Uterus (tissue), 4 donors: ENCODE measurements around the gene HNRNPAB. TPM values are rescaled to one million over a fixed set of nuclear protein-coding genes. Genes with fewer than 3 reads are reported as not detected.

Experiments used
- DNase-seq, 2 donors: peaks; one replicate each; pipeline ENCODE4 v3.0.0-alpha.2; 2019 to 2020
- H3K27ac ChIP-seq, 2 donors: fragments of 200-600 bp; sonication (generic); 1 replicate in 1 of 2; 2 replicates in 1 of 2; pipeline ENCODE4 v1.5.1; 2016 to 2018
- H3K27me3 ChIP-seq, 2 donors: fragments of 200-600 bp; sonication (generic); one replicate each; pipeline ENCODE4 v1.5.1; 2018 to 2019; ENCODE audit warnings: control low read depth in 1 of 2
- H3K36me3 ChIP-seq, 2 donors: fragments of 200-600 bp; sonication (generic); one replicate each; pipeline ENCODE4 v1.5.1; 2019; ENCODE audit warnings: control low read depth in 1 of 2
- H3K4me1 ChIP-seq, 2 donors: fragments of 200-600 bp; sonication (generic); one replicate each; pipeline ENCODE4 v1.5.1; 2018 to 2019; ENCODE audit warnings: control low read depth in 1 of 2
- H3K4me3 ChIP-seq, 2 donors: fragments of 200-600 bp; sonication (generic); 1 replicate in 1 of 2; 2 replicates in 1 of 2; pipeline ENCODE4 v1.5.1; 2018 to 2019; ENCODE audit warnings: mild to moderate bottlenecking in 1 of 2
- H3K9me3 ChIP-seq, 2 donors: fragments of 200-600 bp; sonication (generic); one replicate each; pipeline ENCODE4 v1.5.1; 2019; ENCODE audit warnings: control low read depth in 1 of 2
- POLR2A ChIP-seq, 2 donors: fragments of 450-650 bp; IDR thresholded peaks; one replicate each; pipeline ENCODE4 v1.6.1; 2016; ENCODE audit warnings: antibody characterized with exemption in 2 of 2, mild to moderate bottlenecking in 1 of 2, moderate library complexity in 1 of 2
- intact Hi-C: fragments of 100-400 bp; cut with DNase I; formaldehyde crosslinking; loops from one replicate; pipeline ENCODE4 v1.15.1; 2023; ENCODE audit warnings: low total_unique reads
- total RNA-seq, 4 donors: library from RNA; depleted of rRNA in 3 of 4; stranded (reverse); fragments of >200 nt in 3 of 4; gene quantifications; one replicate each; pipeline versions ENCODE4 v1.1.0 to v1.2.4, GENCODE V29; 2014 to 2023
- TF ChIP-seq, protein P1 (sequence below), 4 experiments: fragments of 200-600 bp in 2 of 4; fragments of 450-650 bp in 2 of 4; sonication (generic) in 2 of 4; IDR thresholded peaks; one replicate each; pipeline ENCODE4 v1.5.1; 2016 to 2019; ENCODE audit warnings: antibody characterized with exemption in 4 of 4, mild to moderate bottlenecking in 2 of 4, moderate library complexity in 1 of 4
- donor health status: DM: yes; HTN: yes; CAD: no.

The HNRNPAB gene
- total RNA-seq, 4 donors from 2014 or later: 45.1 to 112 (median 73.4) TPM

DNA sequence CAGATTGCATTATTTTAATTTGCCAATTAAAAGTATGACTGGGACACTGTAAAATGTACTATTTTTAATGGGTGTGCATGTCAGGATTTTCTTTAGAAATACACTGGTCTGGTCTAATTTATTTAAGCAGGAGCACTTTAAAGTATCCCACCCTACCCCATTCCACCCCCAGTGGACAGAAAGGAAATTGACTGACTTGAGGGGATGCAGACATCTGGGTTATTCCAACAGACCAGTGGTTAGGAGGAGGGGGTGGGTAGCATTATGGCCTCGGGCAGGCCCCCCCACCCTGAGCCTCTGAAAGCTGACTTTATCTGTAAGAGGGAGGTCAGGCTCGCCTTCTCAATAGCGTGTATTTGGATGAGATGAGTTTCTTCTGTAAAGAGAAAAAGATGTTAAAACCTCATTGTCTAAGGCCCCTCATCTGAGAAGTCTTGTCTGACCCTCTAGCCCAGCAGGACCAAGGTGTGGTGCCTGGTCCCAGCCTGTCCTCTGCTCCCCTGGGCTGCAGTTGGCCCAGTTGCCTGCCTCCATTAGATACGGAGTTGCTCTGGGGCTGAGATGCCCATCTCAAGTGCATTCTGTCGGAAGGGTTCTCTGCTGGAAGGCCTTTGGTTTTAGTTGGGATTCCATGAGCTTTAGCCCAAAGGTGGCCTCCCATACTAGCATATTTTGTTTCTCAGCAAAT lies 4.4 kb downstream of the HNRNPAB start:
- no peak for DNase-seq
- TF ChIP-seq, protein P1, sequence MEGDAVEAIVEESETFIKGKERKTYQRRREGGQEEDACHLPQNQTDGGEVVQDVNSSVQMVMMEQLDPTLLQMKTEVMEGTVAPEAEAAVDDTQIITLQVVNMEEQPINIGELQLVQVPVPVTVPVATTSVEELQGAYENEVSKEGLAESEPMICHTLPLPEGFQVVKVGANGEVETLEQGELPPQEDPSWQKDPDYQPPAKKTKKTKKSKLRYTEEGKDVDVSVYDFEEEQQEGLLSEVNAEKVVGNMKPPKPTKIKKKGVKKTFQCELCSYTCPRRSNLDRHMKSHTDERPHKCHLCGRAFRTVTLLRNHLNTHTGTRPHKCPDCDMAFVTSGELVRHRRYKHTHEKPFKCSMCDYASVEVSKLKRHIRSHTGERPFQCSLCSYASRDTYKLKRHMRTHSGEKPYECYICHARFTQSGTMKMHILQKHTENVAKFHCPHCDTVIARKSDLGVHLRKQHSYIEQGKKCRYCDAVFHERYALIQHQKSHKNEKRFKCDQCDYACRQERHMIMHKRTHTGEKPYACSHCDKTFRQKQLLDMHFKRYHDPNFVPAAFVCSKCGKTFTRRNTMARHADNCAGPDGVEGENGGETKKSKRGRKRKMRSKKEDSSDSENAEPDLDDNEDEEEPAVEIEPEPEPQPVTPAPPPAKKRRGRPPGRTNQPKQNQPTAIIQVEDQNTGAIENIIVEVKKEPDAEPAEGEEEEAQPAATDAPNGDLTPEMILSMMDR (IDR thresholded peaks at IDR 0.05): no peak
- no peak for TF ChIP-seq POLR2A (IDR thresholded peaks at IDR 0.05)
- intact Hi-C loops: no loop called here
- peaks cover 6 to 12% of the 10 kb centered on the region in 2 donors for H3K4me1 ChIP-seq
- H3K36me3 ChIP-seq: no peaks in the 10 kb centered on the region
- H3K27me3 ChIP-seq: no peaks in the 10 kb centered on the region
- no peaks in the 10 kb centered on the region for H3K9me3 ChIP-seq
- H3K27ac ChIP-seq: no peak overlapping the region
- no peak overlapping the region for H3K4me3 ChIP-seq

DNA sequence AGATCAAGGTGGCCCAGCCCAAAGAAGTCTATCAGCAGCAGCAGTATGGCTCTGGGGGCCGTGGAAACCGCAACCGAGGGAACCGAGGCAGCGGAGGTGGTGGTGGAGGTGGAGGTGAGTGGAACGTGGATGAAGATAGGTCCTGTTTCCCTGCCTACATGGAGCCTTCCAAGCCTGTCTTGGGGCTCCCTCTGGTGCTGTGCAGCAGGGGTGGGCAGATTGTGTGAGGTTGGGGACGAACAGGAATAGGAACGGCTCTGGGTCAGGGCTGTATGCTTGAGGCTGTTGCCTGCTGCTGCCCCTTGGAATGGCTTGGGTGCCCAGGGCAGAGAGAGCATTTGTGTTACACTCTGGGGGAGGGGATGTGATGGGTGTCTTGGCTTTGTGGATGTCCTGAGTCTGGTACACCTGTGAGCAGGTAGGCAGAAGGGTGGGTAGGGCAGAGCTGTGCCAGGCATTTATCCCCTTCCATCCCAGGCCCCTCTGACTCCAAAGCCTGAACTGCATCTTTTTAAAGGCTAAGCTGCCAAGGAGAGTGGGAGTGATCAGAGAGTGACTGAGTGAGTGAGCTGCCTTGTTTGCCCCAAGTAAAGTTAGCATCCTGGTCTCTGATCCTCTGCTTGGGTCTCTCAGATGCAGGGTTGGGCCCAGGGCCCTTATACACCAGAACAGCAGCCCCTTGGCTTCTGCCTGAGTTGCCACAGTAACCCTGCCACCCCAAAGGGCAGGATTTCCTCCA lies 5.2 kb downstream of the HNRNPAB start:
- DNase-seq: no peak
- Histone ChIP-seq H3K4me1 (peaks cover 6 to 12% of the 10 kb centered on the region in 2 donors), H3K27me3 (no peaks in the 10 kb centered on the region), H3K36me3 (no peaks in the 10 kb centered on the region), H3K4me3 (no peak overlapping the region), H3K27ac (no peak overlapping the region), H3K9me3 (no peaks in the 10 kb centered on the region)
- TF ChIP-seq, protein P1 (IDR thresholded peaks at IDR 0.05): no peak
- TF ChIP-seq POLR2A (IDR thresholded peaks at IDR 0.05): no peak
- intact Hi-C loops: no loop called here

DNA sequence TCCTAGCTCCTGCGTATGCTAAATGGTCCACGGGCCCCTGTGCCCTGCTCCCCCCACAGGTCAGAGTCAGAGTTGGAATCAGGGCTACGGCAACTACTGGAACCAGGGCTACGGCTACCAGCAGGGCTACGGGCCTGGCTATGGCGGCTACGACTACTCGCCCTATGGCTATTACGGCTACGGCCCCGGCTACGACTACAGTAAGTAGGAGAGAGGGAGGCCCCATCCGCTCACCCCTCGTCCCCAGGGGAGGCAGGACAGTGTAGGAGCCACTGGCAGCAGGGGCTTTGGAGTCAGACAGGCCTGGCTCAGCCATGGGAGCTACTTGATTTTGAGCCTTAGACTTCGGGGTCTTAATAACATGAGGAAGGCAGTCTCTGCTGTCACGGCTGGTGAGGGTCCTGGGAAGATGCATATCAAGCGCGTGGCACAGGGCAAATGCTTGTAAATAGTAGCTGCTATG lies 5.8 kb downstream of the HNRNPAB start:
- intact Hi-C loops: no loop called here
- no peak for DNase-seq
- Histone ChIP-seq H3K27me3 (no peaks in the 10 kb centered on the region), H3K36me3 (no peaks in the 10 kb centered on the region), H3K27ac (no peak overlapping the region), H3K9me3 (no peaks in the 10 kb centered on the region), H3K4me3 (no peak overlapping the region), H3K4me1 (peaks cover 6 to 12% of the 10 kb centered on the region in 2 donors)
- TF ChIP-seq, protein P1 (IDR thresholded peaks at IDR 0.05): no peak
- TF ChIP-seq POLR2A (IDR thresholded peaks at IDR 0.05): no peak

DNA sequence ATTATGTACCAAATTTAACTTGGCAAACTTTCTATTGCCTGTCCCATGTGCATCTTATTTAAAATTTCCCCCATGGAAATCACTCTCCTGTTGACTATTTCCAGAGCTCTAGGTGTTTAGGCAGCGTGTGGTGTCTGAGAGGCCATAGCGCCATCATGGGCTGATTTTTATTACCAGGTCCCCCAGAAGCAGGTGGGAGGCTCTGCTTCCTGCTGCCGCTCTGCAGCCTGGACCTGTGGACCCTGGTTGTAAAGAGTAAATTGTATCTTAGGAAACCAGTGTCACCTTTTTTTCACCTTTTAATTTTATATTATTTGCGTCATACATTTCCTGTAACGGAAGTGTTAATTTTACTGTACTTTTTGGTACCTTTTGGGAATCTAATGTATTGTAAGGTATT lies 6.4 kb downstream of the HNRNPAB start:
- no peaks in the 10 kb centered on the region for H3K9me3 ChIP-seq
- TF ChIP-seq, protein P1 (IDR thresholded peaks at IDR 0.05): no peak
- TF ChIP-seq POLR2A (IDR thresholded peaks at IDR 0.05): no peak
- peaks cover 6 to 11% of the 10 kb centered on the region in 2 donors for H3K4me1 ChIP-seq
- intact Hi-C loops: no loop called here
- H3K27me3 ChIP-seq: no peaks in the 10 kb centered on the region
- H3K4me3 ChIP-seq: no peak overlapping the region
- no peak overlapping the region for H3K27ac ChIP-seq
- no peak for DNase-seq
- no peaks in the 10 kb centered on the region for H3K36me3 ChIP-seq
